GM18519 (cell line): ENCODE measurements around the gene ADAM8.
"Not testable (repeated sequence)": the region's sequence is repeated elsewhere in the genome, so short reads cannot be mapped to it uniquely, and the experiment has no call there.

ENCODE experiments used
- ATAC-seq: cut with Tn5 transposase; IDR thresholded peaks from one replicate; pipeline ENCODE4 v1.9.1; 2021; ENCODE audit warnings: mild to moderate bottlenecking, moderate library complexity; ENCODE audit not compliant: unreplicated experiment, low FRiP score

ADAM8 gene

DNA sequence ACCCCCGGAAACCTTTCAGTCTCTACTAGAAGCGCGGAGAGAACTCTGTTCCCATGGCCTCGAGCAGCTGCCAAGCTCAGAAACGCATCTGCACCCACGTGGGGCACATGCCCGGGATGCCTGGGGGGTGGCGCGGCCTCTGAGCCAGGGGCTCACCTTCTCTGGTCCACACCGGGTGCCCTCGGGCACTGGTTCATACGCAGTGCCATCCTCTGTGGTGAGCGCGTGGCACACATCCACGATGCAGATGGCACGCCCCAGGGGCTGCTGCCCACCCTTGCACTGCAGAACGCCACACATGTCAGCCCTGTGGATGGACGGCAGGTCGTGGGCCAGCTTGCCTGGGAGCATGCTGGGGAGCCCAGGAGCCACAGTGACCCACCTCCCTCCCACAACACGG, 6.5 kb downstream of the ADAM8 start:
- ATAC-seq, result no peak

DNA sequence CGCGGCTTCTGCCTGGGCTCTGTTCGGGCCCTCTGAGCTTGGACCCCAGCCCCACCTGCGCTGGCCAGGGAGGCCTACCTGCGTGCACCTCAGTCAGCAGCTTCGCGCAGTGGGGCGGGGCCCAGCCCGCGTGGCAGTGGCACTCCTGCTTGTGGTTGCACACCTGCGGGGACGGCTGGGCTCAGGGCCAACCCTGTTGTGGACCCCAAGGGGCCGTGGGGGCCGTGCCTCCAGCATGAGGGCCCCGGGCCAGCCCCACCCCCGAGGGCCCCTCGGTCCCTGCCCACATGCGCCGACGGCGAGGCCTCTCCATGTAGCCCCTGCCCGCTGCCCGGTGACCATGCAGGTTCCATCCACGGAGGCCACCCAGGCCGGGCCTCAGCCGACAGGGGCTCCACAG, 7.3 kb downstream of the ADAM8 start:
- ATAC-seq, result no peak

DNA sequence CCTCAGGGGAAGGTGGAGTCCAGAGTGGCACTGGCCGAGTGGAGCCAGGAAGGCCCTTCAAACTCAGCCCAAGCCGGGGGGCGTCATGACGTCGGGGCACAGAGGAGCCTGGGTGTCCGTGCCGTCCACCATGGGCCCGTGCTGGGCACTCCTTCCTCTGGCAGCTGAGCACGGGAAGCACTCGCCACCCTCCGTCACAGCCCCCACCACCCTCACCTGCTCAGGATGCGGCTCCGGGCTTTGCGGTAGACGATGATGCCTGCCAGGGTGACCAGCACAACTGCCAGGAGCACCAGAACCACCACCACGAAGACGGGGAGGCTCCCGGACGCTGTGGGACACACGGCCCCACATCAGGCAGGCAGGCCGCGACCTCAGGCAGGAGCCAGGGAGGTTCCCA, 8.1 kb downstream of the ADAM8 start:
- no peak for ATAC-seq

- no peak for ATAC-seq
These were observed 8.8 kb downstream of the ADAM8 start for GRCh38 chr10:133267829-133268228.

- no peak for ATAC-seq
These were observed 9.4 kb downstream of the ADAM8 start for GRCh38 chr10:133267293-133267692.

DNA sequence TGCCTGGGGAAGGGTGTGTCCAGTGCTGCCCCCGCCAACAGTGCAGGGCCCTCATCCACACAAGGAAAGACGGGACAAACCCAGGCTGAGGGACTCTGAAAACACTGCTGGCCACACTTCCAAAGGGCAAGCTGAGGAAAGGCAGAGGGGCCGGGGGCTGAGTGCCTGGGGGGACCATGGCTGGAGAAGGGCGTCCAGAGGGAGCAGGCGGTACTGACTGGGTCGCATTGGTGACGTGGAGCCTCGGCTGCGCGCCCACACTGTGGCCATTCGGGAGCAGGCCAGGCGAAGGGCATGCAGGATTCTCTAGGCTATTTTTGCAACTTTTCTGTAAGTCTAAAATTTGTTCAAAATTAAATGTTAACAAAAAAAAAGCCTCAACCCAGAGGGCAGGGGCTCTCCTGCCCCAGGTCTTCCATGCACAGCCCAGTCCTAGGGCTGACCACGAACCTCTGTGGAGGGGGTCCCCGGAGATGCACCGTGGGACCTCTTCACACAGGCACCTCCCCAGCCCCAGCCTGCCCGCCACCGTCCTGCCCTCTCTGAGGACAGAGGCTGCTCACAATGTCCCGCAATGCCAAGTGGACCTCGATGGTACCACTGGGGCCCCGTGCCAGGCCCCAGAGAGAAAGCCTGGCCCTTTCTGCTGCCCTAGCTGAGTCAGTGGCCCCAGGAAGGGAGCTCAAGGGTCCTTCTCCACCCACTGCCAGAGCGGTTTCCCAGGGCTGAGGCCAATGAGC, 10.4 kb downstream of the ADAM8 start:
- no peak for ATAC-seq

GRCh38 chr10:133265052-133265451, 11.6 kb downstream of the ADAM8 start:
- ATAC-seq, result not testable (repeated sequence)

DNA sequence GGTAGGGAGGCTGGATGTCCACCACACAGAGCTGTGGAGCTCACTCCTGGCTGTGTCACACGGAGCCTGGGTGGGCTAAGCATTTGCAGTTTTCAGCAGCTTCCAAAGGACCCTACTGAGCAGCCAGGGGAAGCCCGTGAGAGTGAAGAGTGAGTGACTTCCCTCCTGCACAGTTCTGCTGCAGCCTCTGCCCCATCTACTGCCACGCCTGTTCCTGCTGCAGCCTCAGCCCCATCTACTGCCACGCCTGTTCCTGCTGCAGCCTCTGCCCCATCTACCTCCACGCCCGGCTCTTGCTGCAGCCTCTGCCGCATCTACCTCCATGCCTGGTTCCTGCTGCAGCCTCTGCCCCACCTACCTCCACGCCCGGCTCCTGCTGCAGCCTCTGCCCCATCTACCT, 12.2 kb downstream of the ADAM8 start:
- no peak for ATAC-seq

DNA sequence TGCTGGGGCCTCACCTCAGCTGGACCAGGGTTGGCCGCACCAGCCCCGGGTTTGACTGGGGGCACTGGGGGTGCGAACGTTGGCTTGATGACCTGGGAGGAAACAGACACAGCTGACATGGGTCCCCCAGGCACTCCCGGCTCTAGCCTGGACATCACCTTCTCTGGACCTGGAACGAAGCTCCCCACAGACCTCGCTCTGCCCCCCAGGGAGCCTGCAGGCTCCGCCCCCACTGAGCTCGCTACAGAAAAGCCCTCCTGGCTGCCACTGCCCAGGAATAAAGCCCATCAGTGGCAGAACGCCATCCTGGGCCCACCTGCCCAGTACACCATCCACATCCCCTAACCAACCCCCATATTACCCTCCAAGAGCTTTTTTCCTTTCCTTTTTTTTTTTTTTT, 13.0 kb downstream of the ADAM8 start:
- no peak for ATAC-seq

DNA sequence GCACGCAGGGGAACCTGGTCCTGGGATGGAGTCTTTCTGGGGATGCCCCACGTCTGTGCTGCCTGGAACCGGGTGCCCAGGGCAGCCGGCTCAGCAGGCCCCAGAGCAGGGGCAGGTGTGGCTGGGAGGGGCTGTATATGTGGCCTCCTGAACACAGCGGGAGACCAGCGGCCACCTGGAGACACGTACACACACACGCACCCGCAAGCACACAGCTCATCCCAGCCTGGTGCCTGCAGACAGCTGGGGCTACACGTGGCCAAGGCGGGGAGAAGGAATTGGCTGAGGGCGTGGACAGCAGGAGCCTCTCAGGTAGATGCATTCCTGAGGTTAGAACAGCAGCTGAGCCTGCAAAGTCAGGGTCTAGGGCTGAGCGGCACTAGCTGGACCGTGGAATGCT, 14.0 kb downstream of the ADAM8 start:
- no peak for ATAC-seq

DNA sequence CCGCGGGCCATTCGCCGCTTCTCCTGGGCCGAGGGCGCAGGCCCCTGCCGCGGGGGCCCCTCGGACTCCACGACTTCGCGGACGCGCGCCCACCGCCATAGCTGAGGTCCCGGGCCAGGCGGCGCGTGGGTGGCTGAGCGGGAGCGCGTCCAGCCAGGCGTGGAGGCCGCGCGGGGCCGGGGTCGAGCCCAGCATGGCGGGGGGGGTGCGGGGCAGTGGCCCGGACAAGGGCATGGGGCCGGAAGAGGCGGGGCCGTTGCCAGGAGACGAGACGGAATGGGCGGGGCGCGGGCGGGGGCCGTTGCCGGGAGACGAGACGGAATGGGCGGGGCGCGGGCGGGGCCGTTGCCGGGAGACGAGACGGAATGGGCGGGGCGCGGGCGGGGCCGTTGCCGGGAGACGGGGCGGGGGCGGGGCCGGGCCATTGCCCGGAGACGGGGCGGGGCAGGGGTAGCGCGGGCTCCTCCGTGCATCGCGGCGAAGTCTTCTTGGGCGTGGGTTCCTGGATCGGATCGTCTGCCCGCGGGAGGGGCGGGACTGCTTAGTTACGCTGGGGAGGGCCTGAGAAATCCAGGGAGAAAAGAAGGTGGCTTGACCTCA, 14.8 kb downstream of the ADAM8 start:
- ATAC-seq, result peak; percentile 37

DNA sequence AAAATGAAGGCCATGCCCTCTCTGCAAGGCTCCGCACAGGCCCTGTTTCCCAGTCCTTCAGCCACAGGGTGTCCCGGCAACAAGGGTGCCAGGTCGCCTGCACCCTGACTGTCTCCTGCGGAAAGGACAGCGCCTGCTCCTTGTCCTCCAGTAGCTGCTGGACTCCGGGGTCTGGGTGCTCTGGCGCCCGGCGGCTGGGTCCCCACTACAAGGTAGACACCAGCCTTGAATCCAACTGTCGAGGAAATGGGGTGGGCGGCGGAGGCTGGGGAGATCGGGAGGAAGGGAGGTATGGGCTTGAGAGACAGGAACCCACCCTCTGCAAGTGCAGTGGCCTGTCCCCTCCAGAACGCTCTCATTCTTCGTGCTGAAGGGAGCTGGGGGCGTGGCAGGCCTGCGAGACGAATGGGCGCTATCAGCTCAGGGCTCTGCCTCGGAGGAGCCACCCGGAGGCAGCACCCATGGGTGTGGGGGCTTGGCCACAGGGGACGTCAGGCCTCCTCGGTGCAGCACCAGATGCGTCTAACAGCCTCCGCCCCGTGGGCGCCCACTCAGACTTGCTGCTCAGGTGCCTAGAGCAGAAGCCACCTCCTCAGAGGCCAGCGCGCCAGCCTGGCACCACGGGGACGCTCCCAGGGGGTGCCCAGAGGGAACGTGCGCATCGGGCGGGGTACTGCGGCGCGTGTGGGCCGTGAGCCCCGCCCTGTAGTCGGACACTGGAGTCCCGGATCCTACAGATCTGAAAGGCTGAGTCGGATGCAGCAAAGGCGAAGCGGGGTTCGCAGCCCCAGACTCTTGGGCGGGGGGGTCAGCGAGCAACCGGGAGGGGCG, 15.6 kb downstream of the ADAM8 start:
- ATAC-seq, result peak; percentile 42

DNA sequence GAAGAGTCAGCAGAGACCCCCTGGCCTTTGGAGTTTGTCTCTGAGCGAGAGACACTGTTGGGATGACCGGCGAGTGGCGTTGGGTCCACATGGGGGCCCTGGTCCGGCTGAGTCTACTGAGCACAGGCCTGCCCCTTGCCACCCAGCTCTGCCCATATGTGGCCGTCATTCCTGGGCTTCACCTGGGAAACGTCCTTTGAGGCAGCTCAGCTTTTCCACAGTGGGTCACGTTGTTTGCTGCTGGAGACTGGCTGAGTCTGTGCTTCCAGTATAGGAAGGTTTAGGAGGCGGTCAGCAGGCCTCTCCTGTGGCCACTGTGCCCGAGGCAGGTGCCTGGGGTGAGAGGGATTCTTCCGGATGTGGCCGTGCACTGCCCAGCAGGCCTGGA, 17.1 kb downstream of the ADAM8 start:
- no peak for ATAC-seq

DNA sequence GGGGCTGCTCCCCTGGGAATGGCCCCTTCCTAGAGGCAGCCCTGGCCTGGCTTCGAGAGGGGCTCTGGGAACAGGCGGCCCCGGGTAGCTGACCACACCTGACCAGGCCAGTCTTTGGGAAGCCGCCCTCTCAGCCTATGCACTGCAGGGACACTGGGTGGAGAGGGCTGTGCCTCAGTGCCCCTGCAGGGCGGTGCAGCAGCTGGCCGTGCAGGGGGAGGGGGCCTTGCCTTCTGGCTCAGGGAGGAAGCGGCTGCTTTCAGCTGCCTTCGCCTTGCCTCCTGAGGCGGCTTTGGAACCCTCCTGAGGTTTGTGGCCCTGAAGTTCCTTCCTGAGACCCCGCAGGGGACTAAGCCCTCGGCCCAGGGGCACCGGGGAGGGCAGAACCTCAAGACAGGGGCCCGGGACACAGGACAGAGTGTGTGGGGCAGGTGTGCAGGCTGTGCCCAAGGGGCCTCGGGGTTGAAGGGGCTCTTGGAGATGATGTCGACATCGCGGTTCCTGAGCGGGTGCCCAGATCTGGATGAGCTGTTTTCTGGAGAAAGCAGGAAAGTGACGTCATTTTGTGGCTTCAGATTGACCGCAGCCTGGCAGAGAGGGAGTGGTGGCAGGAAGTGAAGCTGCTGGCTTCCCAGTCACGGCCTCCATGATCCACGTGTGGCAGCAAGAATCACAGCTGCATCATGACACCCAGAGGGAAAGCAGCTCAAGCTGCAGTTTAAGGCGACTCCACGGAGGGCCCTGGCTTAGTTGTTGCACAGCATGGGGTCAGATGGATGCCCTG, 17.7 kb downstream of the ADAM8 start:
- ATAC-seq, result no peak

DNA sequence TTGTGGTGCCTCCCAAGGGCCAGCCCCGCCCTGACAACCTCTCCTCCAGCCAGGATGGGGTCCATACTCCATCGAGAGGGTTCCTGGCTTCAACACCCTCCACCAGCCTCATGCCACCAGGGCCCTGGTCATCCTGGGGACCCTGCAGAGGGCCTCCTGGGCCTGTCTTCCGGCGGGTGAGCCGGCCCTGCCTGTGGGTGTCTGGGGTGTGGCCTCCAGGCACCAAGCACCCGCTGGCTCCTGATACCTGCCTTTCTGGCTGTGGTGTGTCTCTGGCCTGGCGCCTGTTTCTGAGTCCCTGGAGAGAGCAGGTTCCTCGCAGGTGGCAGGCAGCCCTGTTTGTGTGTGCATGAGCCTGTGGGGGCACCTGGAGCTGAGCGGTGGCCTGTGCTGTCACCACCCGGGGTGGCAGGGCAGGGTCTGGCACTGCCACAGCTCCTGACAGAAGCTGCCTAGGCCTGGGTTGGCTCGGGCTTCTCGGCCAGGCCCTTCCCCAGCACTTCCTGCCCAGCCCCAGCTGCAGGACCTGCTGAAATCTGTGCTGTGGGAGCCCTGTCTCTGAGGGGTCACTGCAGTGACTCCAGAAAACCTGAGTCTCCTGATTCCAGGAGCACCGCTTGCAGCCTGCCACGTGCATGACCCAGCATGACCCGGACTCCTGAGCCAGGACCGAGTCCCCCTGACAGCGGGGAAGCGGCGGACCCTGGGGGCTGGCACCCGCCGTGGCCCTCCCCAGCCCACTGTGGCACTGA, 18.4 kb downstream of the ADAM8 start:
- no peak for ATAC-seq

- ATAC-seq, result no peak
These were observed 19.1 kb downstream of the ADAM8 start for GRCh38 chr10:133257489-133258065.

GRCh38 chr10:133255323-133255722, 21.3 kb downstream of the ADAM8 start:
- no peak for ATAC-seq

GRCh38 chr10:133254421-133255120, 22.1 kb downstream of the ADAM8 start:
- ATAC-seq, result no peak

- ATAC-seq, result no peak
These were observed 23.2 kb downstream of the ADAM8 start for GRCh38 chr10:133253361-133253955.
